Measurements from ENCODE around the gene DLG2. TPM values are rescaled to one million over a fixed set of nuclear protein-coding genes. Genes with fewer than 3 reads are reported as not detected.

DLG2 gene
- total RNA-seq, 1 donor from 2014 or later: 2.4 TPM

- Mint-ChIP-seq H3K4me1 (ENCODE audit: low read depth) (peaks cover 1% of the 10 kb centered on the region), H3K27ac (no peak overlapping the region)
- DNase-seq (ENCODE audit: low spot score, unreplicated experiment): no peak
These were observed 1731.6 kb downstream of the DLG2 start for GRCh38 chr11:83895516-83895915.

DNA sequence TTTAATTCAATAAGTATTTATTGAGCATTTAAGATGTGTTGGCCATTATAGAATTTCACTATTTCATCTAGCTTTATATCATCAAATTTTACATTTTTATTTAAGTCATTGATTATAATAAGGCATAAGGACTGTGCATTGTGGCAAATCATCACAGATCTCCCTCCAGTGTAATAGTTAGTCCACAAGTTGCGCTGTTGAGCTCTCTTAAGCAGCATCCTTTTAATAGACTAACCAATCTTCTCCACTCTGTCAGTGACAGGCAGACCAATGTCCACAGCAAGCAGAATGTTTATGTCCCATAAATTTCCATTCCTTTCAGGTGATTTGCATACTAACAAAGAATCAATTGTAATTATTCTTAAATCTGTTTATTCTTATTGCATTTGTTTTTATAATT, 1745.7 kb downstream of the DLG2 start:
- TF ChIP-seq CTCF (IDR thresholded peaks at IDR 0.05; ENCODE audit: unreplicated experiment): no peak
- no peaks in the 10 kb centered on the region for H3K27me3 Mint-ChIP-seq
- no peak overlapping the region for H3K4me3 Mint-ChIP-seq (ENCODE audit: low read depth)
- no peaks in the 10 kb centered on the region for H3K9me3 Mint-ChIP-seq (ENCODE audit: low read depth)
- H3K4me1 Mint-ChIP-seq (ENCODE audit: low read depth): no peaks in the 10 kb centered on the region
- H3K36me3 Mint-ChIP-seq (ENCODE audit: insufficient read depth): no peaks in the 10 kb centered on the region
- no peak overlapping the region for H3K27ac Mint-ChIP-seq
- no peak for DNase-seq (ENCODE audit: low spot score, unreplicated experiment)

More at GRCh38 chr11:83895516-83895915, 1731.6 kb downstream of the DLG2 start:
- H3K9me3 Mint-ChIP-seq (ENCODE audit: low read depth): peaks cover 6% of the 10 kb centered on the region
- no peaks in the 10 kb centered on the region for H3K36me3 Mint-ChIP-seq (ENCODE audit: insufficient read depth)
- H3K4me3 Mint-ChIP-seq (ENCODE audit: low read depth): no peak overlapping the region
- no peak for TF ChIP-seq CTCF (IDR thresholded peaks at IDR 0.05; ENCODE audit: unreplicated experiment)
- no peaks in the 10 kb centered on the region for H3K27me3 Mint-ChIP-seq

DNA sequence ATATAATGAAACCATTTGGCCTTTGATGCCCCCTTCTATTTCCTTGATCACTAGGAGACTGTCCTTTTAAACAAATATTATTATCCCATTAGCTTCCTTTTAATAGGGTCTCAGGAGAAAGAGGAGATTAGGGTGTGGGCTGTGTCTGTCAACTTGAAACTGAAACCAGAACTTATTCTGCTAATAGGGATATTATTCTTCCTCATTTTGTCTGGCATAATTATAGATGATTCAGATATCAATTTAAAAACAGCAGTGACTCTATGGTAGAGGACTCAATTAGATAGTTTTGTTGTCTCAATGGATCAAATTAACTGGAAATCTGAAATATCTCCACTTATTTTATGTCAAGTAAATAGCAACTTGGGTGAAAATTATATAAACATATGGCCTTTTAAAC, 1756.1 kb downstream of the DLG2 start:
- no peaks in the 10 kb centered on the region for H3K9me3 Mint-ChIP-seq (ENCODE audit: low read depth)
- DNase-seq (ENCODE audit: low spot score, unreplicated experiment): no peak
- H3K27me3 Mint-ChIP-seq: no peaks in the 10 kb centered on the region
- TF ChIP-seq CTCF (IDR thresholded peaks at IDR 0.05; ENCODE audit: unreplicated experiment): no peak
- H3K4me1 Mint-ChIP-seq (ENCODE audit: low read depth): no peaks in the 10 kb centered on the region
- no peak overlapping the region for H3K4me3 Mint-ChIP-seq (ENCODE audit: low read depth)
- no peak overlapping the region for H3K27ac Mint-ChIP-seq
- H3K36me3 Mint-ChIP-seq (ENCODE audit: insufficient read depth): no peaks in the 10 kb centered on the region

GRCh38 chr11:83866655-83867054, 1760.5 kb downstream of the DLG2 start:
- no peaks in the 10 kb centered on the region for H3K27me3 Mint-ChIP-seq
- H3K9me3 Mint-ChIP-seq (ENCODE audit: low read depth): no peaks in the 10 kb centered on the region
- no peaks in the 10 kb centered on the region for H3K36me3 Mint-ChIP-seq (ENCODE audit: insufficient read depth)
- no peak for DNase-seq (ENCODE audit: low spot score, unreplicated experiment)
- no peak overlapping the region for H3K27ac Mint-ChIP-seq
- H3K4me3 Mint-ChIP-seq (ENCODE audit: low read depth): no peak overlapping the region
- no peak for TF ChIP-seq CTCF (IDR thresholded peaks at IDR 0.05; ENCODE audit: unreplicated experiment)
- peaks cover 7% of the 10 kb centered on the region for H3K4me1 Mint-ChIP-seq (ENCODE audit: low read depth)

DNA sequence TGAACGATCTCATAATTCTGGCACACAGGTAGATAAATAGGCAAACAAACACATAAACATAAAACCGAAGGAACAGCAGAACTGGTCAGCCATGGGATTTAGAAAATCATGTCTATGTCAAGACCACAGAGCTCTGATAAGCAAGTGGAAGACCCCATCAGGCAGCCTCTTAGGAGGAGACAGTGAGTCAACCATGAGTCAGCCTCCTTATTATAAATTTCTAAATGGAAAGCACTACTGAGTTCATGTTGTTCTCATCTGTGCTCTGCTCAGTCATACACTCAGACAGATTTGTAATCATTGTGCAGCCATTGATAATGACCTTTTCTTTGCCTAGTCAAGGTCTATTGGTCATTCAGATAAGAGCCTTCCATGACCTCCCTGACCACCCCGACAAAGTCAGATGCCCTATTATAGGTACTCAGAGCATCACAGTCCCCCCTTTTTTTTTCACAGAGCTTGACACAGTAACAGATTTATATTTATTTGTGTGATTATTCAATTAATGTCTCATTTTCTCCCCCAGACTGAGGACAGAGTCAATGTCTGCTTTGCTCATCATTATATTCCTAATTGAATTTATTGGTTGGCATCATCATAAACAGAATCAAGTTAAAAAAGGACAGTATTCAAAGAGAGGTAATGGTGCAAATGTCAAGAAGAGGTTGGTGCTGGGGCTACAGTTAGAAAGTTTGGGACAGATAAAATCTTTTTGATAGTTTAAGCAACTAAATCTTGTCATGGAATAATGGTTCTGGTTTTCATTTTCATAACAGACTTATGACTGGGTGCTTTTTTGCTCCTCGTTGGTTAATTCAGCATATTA, 1761.3 kb downstream of the DLG2 start:
- no peak overlapping the region for H3K27ac Mint-ChIP-seq
- H3K27me3 Mint-ChIP-seq: no peaks in the 10 kb centered on the region
- H3K9me3 Mint-ChIP-seq (ENCODE audit: low read depth): peaks cover 6% of the 10 kb centered on the region
- H3K4me3 Mint-ChIP-seq (ENCODE audit: low read depth): no peak overlapping the region
- peaks cover 7% of the 10 kb centered on the region for H3K4me1 Mint-ChIP-seq (ENCODE audit: low read depth)
- no peak for DNase-seq (ENCODE audit: low spot score, unreplicated experiment)
- TF ChIP-seq CTCF (IDR thresholded peaks at IDR 0.05; ENCODE audit: unreplicated experiment): no peak
- no peaks in the 10 kb centered on the region for H3K36me3 Mint-ChIP-seq (ENCODE audit: insufficient read depth)
